Ovary (tissue), 9 donors: ENCODE results near the gene CCDC73. TPM values are rescaled to one million over a fixed set of nuclear protein-coding genes. Genes with fewer than 3 reads are reported as not detected.
"Not testable (repeated sequence)": the region's sequence is repeated elsewhere in the genome, so short reads cannot be mapped to it uniquely, and the experiment has no call there.

Source experiments
- DNase-seq, 5 donors: peaks; one replicate each; pipeline ENCODE4 v3.0.0-alpha.2; 2019 to 2020
- H3K27ac ChIP-seq, 2 donors: fragments of 200-600 bp; one replicate each; pipeline versions ENCODE4 v1.5.1 to v1.8.0; 2019 to 2022
- H3K27me3 ChIP-seq: fragments of 200-600 bp; one replicate; pipeline ENCODE4 v1.8.0; 2022
- H3K36me3 ChIP-seq: fragments of 200-600 bp; sonication (generic); one replicate; pipeline ENCODE4 v1.5.1; 2019
- H3K4me1 ChIP-seq: one replicate; pipeline ENCODE4 v1.8.1; 2013; ENCODE audit warnings: mild to moderate bottlenecking, moderate library complexity; ENCODE audit not compliant: insufficient read depth
- H3K4me3 ChIP-seq: fragments of 200-600 bp; sonication (generic); one replicate; pipeline ENCODE4 v1.5.1; 2017
- H3K9me3 ChIP-seq, 2 donors: fragments of 200-600 bp in 1 of 2; sonication (generic) in 1 of 2; one replicate each; pipeline versions ENCODE4 v1.5.1 to v1.8.1; 2013 to 2019; ENCODE audit warnings: mild to moderate bottlenecking in 1 of 2, moderate library complexity in 1 of 2
- EP300 ChIP-seq: sonication (generic); formaldehyde crosslinking; IDR thresholded peaks from one replicate; pipeline ENCODE4 v1.6.1; 2017; ENCODE audit warnings: antibody characterized with exemption
- POLR2A ChIP-seq: fragments of 450-650 bp; IDR thresholded peaks from one replicate; pipeline ENCODE4 v1.6.1; 2017; ENCODE audit warnings: antibody characterized with exemption, mild to moderate bottlenecking, moderate library complexity
- WGBS, 3 donors: extraction: QIAGEN DNeasy Blood & Tissue Kit in 1 of 3; methylation state at CpG; one replicate each; pipeline versions ENCODE4 v1.1.5 to v1.1.7; 2013 to 2017; 5-methylcytosine and 5-hydroxymethylcytosine counted together
- intact Hi-C, 4 donors: fragments of 100-400 bp; cut with DNase I; formaldehyde crosslinking; loops; one replicate each; pipeline versions ENCODE4 v1.11.0 to v1.15.1; 2022 to 2023
- polyA plus RNA-seq, 2 donors: library from polyadenylated mRNA; stranded (reverse); fragments of 200-250 nt in 1 of 2; fragments of 350-450 nt in 1 of 2; fragmentation: Illumina TruSeq in 1 of 2; extraction: RNeasy Lipid Tissue Mini Kit (QIAGEN cat#74804) in 1 of 2; gene quantifications; one replicate each; pipeline ENCODE4 v1.2.3, GENCODE V29; 2013 to 2014
- total RNA-seq, 7 donors: library from RNA; depleted of rRNA in 2 of 7; stranded (reverse); fragments of >200 nt in 2 of 7; fragmentation: NEBNext Ultra II Directional in 3 of 7; extraction: Animal tissue kit (Norgen Biotek cat#: 25700) in 3 of 7; gene quantifications; one replicate each; pipeline versions ENCODE4 v1.1.0 to v1.2.4, GENCODE V29; 2016 to 2023
- TF ChIP-seq, protein P1 (sequence below), 3 donors: fragments of 450-650 bp in 2 of 3; fragments of 200-600 bp in 1 of 3; IDR thresholded peaks; one replicate each; pipeline versions ENCODE4 v1.5.1 to v1.8.0; 2016 to 2022; ENCODE audit warnings: antibody characterized with exemption in 3 of 3, mild to moderate bottlenecking in 1 of 3
- donor health status: DM: no; HTN: no; CAD: no; lungs with moderate emphysema.
- donor health status: DM: no; HTN: no; CAD: no.
- donor health status: Bipolar disorder and iron deficiency.
- donor health status: DM: yes; HTN: yes; CAD: no.
- donor health status: DM: no; HTN: no; CAD: no.
- donor health status: DM: yes; HTN: yes; CAD: no.

CCDC73 gene
- total and polyA plus RNA-seq, 9 donors = 0.23 to 1.6 (median 0.98) TPM

- no peaks in the 10 kb centered on the region for H3K9me3 ChIP-seq
- intact Hi-C loops = no loop called here
- H3K27ac ChIP-seq = no peak overlapping the region
- DNase-seq = no peak
- no peaks in the 10 kb centered on the region for H3K27me3 ChIP-seq
- no peaks in the 10 kb centered on the region for H3K4me1 ChIP-seq
- no peak overlapping the region for H3K4me3 ChIP-seq
- H3K36me3 ChIP-seq = no peaks in the 10 kb centered on the region
- TF ChIP-seq POLR2A (no peak), EP300 (no peak)
- TF ChIP-seq, protein P1, sequence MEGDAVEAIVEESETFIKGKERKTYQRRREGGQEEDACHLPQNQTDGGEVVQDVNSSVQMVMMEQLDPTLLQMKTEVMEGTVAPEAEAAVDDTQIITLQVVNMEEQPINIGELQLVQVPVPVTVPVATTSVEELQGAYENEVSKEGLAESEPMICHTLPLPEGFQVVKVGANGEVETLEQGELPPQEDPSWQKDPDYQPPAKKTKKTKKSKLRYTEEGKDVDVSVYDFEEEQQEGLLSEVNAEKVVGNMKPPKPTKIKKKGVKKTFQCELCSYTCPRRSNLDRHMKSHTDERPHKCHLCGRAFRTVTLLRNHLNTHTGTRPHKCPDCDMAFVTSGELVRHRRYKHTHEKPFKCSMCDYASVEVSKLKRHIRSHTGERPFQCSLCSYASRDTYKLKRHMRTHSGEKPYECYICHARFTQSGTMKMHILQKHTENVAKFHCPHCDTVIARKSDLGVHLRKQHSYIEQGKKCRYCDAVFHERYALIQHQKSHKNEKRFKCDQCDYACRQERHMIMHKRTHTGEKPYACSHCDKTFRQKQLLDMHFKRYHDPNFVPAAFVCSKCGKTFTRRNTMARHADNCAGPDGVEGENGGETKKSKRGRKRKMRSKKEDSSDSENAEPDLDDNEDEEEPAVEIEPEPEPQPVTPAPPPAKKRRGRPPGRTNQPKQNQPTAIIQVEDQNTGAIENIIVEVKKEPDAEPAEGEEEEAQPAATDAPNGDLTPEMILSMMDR (IDR thresholded peaks at IDR 0.05) = no peak
- WGBS, 3 donors = 76 to 85% (median 83%) methylated on average over 5 of the region's 5 CpGs
Measured at GRCh38 chr11:32781721-32782120, 12.7 kb downstream of the CCDC73 start.

DNA sequence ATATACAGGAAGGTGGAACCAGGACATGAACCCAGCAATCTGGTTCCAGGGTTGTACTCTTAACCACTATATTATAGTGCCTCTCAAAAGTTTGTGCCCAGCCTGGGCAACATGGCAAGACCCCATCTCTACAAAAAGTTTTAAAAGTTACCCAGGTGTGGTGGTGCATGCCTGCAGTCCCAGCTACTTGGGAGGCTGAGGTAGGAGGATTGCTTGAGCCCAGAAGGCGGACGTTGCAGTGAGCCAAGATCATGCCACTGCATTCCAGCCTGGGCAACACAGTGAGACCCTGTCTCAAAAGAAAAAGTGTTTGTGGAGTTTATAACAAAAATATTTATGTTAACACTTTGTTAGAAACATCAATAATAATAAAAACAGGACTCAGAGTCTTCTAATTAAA is 13.6 kb downstream of the CCDC73 start:
- 54 to 61% (median 54%) methylated on average over 2 of the region's 2 CpGs for WGBS, 3 donors
- H3K27ac ChIP-seq, H3K4me3 ChIP-seq, H3K27me3 ChIP-seq, H3K9me3 ChIP-seq, intact Hi-C loops, H3K4me1 ChIP-seq, DNase-seq, H3K36me3 ChIP-seq: not testable (repeated sequence)

DNA sequence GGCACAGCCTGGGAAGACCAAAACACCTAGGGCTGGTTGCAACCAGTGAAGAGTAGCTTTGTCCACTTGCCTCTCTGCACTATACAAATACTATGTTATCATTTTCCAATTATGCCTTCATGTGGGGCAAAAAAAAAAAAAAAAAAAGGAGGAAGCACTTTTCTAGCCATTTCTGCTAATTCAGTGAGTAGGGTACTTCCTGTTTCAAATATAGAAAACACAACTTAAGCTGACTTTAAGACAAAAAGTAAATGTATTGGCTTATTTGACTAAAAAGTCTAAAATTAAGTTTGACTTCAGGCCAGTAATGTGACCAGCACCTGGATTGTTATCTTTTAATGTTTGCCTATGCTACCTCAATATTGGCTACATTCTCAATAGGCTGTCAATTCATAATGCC is 15.3 kb downstream of the CCDC73 start:
- H3K9me3 ChIP-seq = no peaks in the 10 kb centered on the region
- no peak overlapping the region for H3K4me3 ChIP-seq
- no peaks in the 10 kb centered on the region for H3K36me3 ChIP-seq
- H3K27ac ChIP-seq = no peak overlapping the region
- H3K4me1 ChIP-seq = no peaks in the 10 kb centered on the region
- no peaks in the 10 kb centered on the region for H3K27me3 ChIP-seq
- TF ChIP-seq EP300 (no peak), POLR2A (no peak)
- TF ChIP-seq, protein P1 (IDR thresholded peaks at IDR 0.05) = no peak
- no peak for DNase-seq
- intact Hi-C loops = no loop called here

DNA sequence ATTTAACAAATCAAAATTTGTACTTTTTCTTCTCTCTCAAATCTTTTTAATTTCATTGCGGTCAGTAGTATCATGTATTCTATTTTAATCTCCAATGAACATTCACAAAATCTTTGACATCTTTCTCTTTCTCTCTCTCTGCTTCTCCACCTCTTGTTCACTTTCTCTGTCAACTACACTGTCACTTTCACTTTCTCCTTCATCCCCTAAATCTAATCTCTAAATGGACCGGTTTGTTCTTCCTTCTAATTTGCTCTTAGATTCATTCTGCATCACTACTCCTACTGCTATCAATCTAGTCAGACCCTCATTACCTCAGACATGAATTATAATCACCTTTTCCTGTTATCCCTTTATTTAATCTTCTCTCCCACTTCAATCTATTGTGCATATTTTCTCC is 18.6 kb downstream of the CCDC73 start:
- 37 to 40% (median 39%) methylated on average over 2 of the region's 2 CpGs for WGBS, 3 donors
- Histone ChIP-seq H3K27ac (no peak overlapping the region), H3K27me3 (no peaks in the 10 kb centered on the region), H3K9me3 (no peaks in the 10 kb centered on the region), H3K4me3 (no peak overlapping the region), H3K36me3 (no peaks in the 10 kb centered on the region), H3K4me1 (no peaks in the 10 kb centered on the region)
- intact Hi-C loops = no loop called here
- no peak for TF ChIP-seq POLR2A
- TF ChIP-seq, protein P1 (IDR thresholded peaks at IDR 0.05) = no peak
- no peak for TF ChIP-seq EP300
- no peak for DNase-seq

DNA sequence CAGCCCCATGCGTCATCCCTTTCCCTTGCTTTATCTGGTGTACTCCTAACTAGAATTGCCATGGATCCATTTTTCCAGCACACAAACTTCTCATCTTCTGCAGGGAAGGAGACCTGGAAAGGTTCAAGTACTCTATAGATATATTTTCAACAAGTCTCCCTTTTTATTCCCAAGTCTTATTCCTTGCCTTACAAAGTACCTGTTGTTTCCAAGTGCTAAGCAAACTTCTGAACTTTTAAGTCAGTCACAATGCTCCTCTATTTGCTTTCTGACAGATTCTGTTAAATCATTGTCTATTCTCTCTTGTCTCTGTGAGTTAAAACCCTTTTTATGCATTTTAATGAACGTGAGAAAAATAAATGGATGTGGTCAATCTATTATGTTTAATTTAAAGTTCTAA is 20.4 kb downstream of the CCDC73 start:
- Histone ChIP-seq H3K27ac (no peak overlapping the region), H3K27me3 (no peaks in the 10 kb centered on the region), H3K4me1 (no peaks in the 10 kb centered on the region), H3K4me3 (no peak overlapping the region), H3K9me3 (no peaks in the 10 kb centered on the region), H3K36me3 (no peaks in the 10 kb centered on the region)
- no peak for TF ChIP-seq POLR2A
- TF ChIP-seq, protein P1 (IDR thresholded peaks at IDR 0.05) = no peak
- TF ChIP-seq EP300 = no peak
- no peak for DNase-seq
- WGBS, 3 donors = 61 to 81% (median 77%) methylated on average over 2 of the region's 2 CpGs
- intact Hi-C loops = no loop called here
